ENCODE data around the gene ACOT12. TPM values are rescaled to one million over a fixed set of nuclear protein-coding genes. Genes with fewer than 3 reads are reported as not detected.

The ACOT12 gene
- total and polyA plus RNA-seq, 2 experiments from 2014 or later, result 0.15 TPM; not detected in 1

- TF ChIP-seq CTCF (conservative IDR thresholded peaks at IDR 0.05; ENCODE audit: low read depth in 2 of 2) (no peak), REST (IDR thresholded peaks at IDR 0.05; ENCODE audit: unreplicated experiment) (no peak), ZNF331 (CRISPR knock-in tag; IDR thresholded peaks at IDR 0.05; ENCODE audit: low read depth) (no peak)
Measured at GRCh38 chr5:81283976-81284375, 110.0 kb downstream of the ACOT12 start (continued).

Other genes with a start within 250 kb of the ACOT12 start
- 3.4 and 8.2 TPM in 2 replicates for gene CKMT2, start 160.8 kb downstream of the ACOT12 start, total RNA-seq (2014; rRNA removed; shearing (Covaris generic))
- gene CKMT2, start 160.8 kb downstream of the ACOT12 start, polyA plus RNA-seq (2016; fragmentation: Nextera tagmentation; extraction: Ambion mirVana), result 2.1 and 2.9 TPM in 2 replicates
- gene ZCCHC9, start 92.5 kb downstream of the ACOT12 start, total RNA-seq (2014; rRNA removed; shearing (Covaris generic)), result 30.4 and 31.1 TPM in 2 replicates
- gene ZCCHC9, start 92.5 kb downstream of the ACOT12 start, polyA plus RNA-seq (2016; fragmentation: Nextera tagmentation; extraction: Ambion mirVana), result 45.5 and 48.7 TPM in 2 replicates

All from GM23338 (cell line).